OCI-LY7 (cell line): ENCODE data around the gene TNXB. TPM values are rescaled to one million over a fixed set of nuclear protein-coding genes. Genes with fewer than 3 reads are reported as not detected.

Source experiments
- BruUV-seq: library from RNA; stranded (reverse); fragments of 400-500 nt; replicated peaks from 2 replicates; lab custom pipeline; 2021; lab: Mats Ljungman, UMichigan
- CTCF ChIA-PET: fragments of 300-600 bp; sonication (Branson Sonifier 250); formaldehyde crosslinking; loops from one replicate; lab custom pipeline; 2022; ENCODE audit warnings: antibody characterized with exemption; ENCODE audit not compliant: unreplicated experiment; lab: Charles Lee
- POLR2A ChIA-PET: fragments of 300-600 bp; sonication (Branson Sonifier 250); formaldehyde crosslinking; loops from one replicate; lab custom pipeline; 2022; ENCODE audit warnings: antibody characterized with exemption; lab: Charles Lee
- DNase-seq: peaks from one replicate; pipeline ENCODE4 v3.0.0-alpha.2; 2015; ENCODE audit warnings: low spot score
- H2AFZ ChIP-seq: fragments of 200-600 bp; sonication (generic), shearing (Covaris generic); 2 replicates; pipeline ENCODE4 v1.6.1; 2014; ENCODE audit warnings: mild to moderate bottlenecking, antibody characterized with exemption, low read length, moderate library complexity
- H3K27ac ChIP-seq: fragments of 200-600 bp; sonication (generic); 2 replicates; pipeline ENCODE4 v1.5.1; 2014; ENCODE audit warnings: mixed run types, low read depth, mild to moderate bottlenecking, moderate library complexity, low read length, inconsistent platforms; ENCODE audit not compliant: poor library complexity, severe bottlenecking
- H3K36me3 ChIP-seq: fragments of 200-600 bp; sonication (generic); 2 replicates; pipeline ENCODE4 v1.6.1; 2014; ENCODE audit warnings: mild to moderate bottlenecking, antibody characterized with exemption, low read length, moderate library complexity, mixed read lengths; ENCODE audit not compliant: insufficient read depth
- H3K4me1 ChIP-seq: fragments of 200-600 bp; sonication (generic); 2 replicates; pipeline ENCODE4 v1.5.1; 2014; ENCODE audit warnings: mild to moderate bottlenecking, low read length; ENCODE audit not compliant: insufficient read depth, poor library complexity, severe bottlenecking
- H3K4me2 ChIP-seq: fragments of 200-600 bp; sonication (generic); 2 replicates; pipeline ENCODE4 v1.6.1; 2014; ENCODE audit warnings: mild to moderate bottlenecking, low read length
- H3K4me3 ChIP-seq: fragments of 200-600 bp; sonication (generic); 2 replicates; pipeline ENCODE4 v1.5.1; 2014; ENCODE audit warnings: mild to moderate bottlenecking, low read depth, low read length; ENCODE audit not compliant: poor library complexity, severe bottlenecking
- H3K79me2 ChIP-seq: fragments of 200-600 bp; sonication (generic); 2 replicates; pipeline ENCODE4 v1.6.1; 2016; ENCODE audit warnings: low read depth, mild to moderate bottlenecking, low read length, moderate library complexity, mixed read lengths; ENCODE audit not compliant: insufficient read depth
- H3K9me2 ChIP-seq: fragments of 200-600 bp; sonication (generic); 2 replicates; pipeline ENCODE4 v1.6.1; 2016; ENCODE audit warnings: mild to moderate bottlenecking, low read length, mixed read lengths; ENCODE audit not compliant: insufficient read depth
- H3K9me3 ChIP-seq: fragments of 200-600 bp; sonication (generic); 2 replicates; pipeline ENCODE4 v1.6.1; 2014; ENCODE audit warnings: mild to moderate bottlenecking, mixed run types, low read length, mixed read lengths
- H4K20me1 ChIP-seq: fragments of 200-600 bp; sonication (generic); 2 replicates; pipeline ENCODE4 v1.6.1; 2014; ENCODE audit warnings: mild to moderate bottlenecking, antibody characterized with exemption, low read length, moderate library complexity, mixed read lengths; ENCODE audit not compliant: insufficient read depth
- CTCF ChIP-seq: fragments of 200-600 bp; sonication (generic); conservative IDR thresholded peaks from 2 replicates; pipeline ENCODE4 v1.5.1; 2014; ENCODE audit warnings: mild to moderate bottlenecking, antibody characterized with exemption, low read length, moderate library complexity, mixed read lengths
- EZH2phosphoT487 ChIP-seq: fragments of 200-600 bp; sonication (generic); IDR thresholded peaks from 2 replicates; pipeline ENCODE4 v1.6.1; 2018; ENCODE audit warnings: low read depth, borderline replicate concordance, mild to moderate bottlenecking, mixed run types, antibody characterized with exemption, low read length, moderate library complexity, mixed read lengths
- intact Hi-C: fragments of 100-400 bp; cut with micrococcal nuclease; formaldehyde crosslinking; loops from one replicate; pipeline ENCODE4 v1.10.0; 2022; ENCODE audit not compliant: unreplicated experiment
- total RNA-seq, 2 experiments: library from RNA; depleted of rRNA in 1 of 2; stranded (reverse); fragments of >200 nt in 1 of 2; shearing (Covaris generic) in 1 of 2; gene quantifications; 2 replicates each; pipeline ENCODE4 v1.2.3, GENCODE V29; 2014 to 2022

TNXB gene
- total RNA-seq, 2 experiments from 2014 or later, result 1.7 to 9.2 TPM

- Histone ChIP-seq H3K4me2 (no peak overlapping the region), H3K4me3 (no peak overlapping the region), H3K4me1 (peaks cover 5% of the 10 kb centered on the region), H3K27ac (no peak overlapping the region), H3K36me3 (peaks cover 67% of the 10 kb centered on the region), H4K20me1 (no peaks in the 10 kb centered on the region), H3K9me2 (no peaks in the 10 kb centered on the region), H3K79me2 (no peaks in the 10 kb centered on the region), H2AFZ (no peak overlapping the region), H3K9me3 (no peaks in the 10 kb centered on the region)
- POLR2A ChIA-PET, result interaction anchor here (0.5 kb wide), 1 partner anchor 43 kb away, joined by 3 read pairs; no protein-coding TSS in a partner anchor
- no TSS peak for BruUV-seq
- intact Hi-C loops, result no loop called here
- DNase-seq, result no peak
- TF ChIP-seq EZH2phosphoT487, result no peak
- no peak for TF ChIP-seq CTCF
- CTCF ChIA-PET, result no interaction called here
These were observed 8.3 kb upstream of the TNXB start for GRCh38 chr6:32117461-32117860.

- peak; percentile 38 for DNase-seq
- TF ChIP-seq EZH2phosphoT487, result no peak
- TF ChIP-seq CTCF, result peak; percentile 76
- intact Hi-C loops, result no loop called here
- ChIA-PET POLR2A (no interaction called here), CTCF (no interaction called here)
- Histone ChIP-seq H4K20me1 (no peaks in the 10 kb centered on the region), H3K9me2 (no peaks in the 10 kb centered on the region), H2AFZ (no peak overlapping the region), H3K4me2 (no peak overlapping the region), H3K9me3 (no peaks in the 10 kb centered on the region), H3K4me3 (no peak overlapping the region), H3K36me3 (peaks cover 61% of the 10 kb centered on the region), H3K27ac (no peak overlapping the region), H3K4me1 (peaks cover 5% of the 10 kb centered on the region), H3K79me2 (no peaks in the 10 kb centered on the region)
- no TSS peak for BruUV-seq
These were observed 7.5 kb upstream of the TNXB start for GRCh38 chr6:32116674-32117073.

- H3K36me3 ChIP-seq, result peaks cover 52% of the 10 kb centered on the region
- H3K79me2 ChIP-seq, result no peaks in the 10 kb centered on the region
- no peak overlapping the region for H3K4me2 ChIP-seq
- no peaks in the 10 kb centered on the region for H4K20me1 ChIP-seq
- intact Hi-C loops, result no loop called here
- ChIA-PET POLR2A (no interaction called here), CTCF (no interaction called here)
- BruUV-seq, result TSS peak; percentile 57
- no peak overlapping the region for H3K4me3 ChIP-seq
- H3K4me1 ChIP-seq, result peaks cover 5% of the 10 kb centered on the region
- no peak overlapping the region for H3K27ac ChIP-seq
- H3K9me2 ChIP-seq, result no peaks in the 10 kb centered on the region
- DNase-seq, result no peak
- TF ChIP-seq CTCF (no peak), EZH2phosphoT487 (no peak)
- H2AFZ ChIP-seq, result no peak overlapping the region
- no peaks in the 10 kb centered on the region for H3K9me3 ChIP-seq
These were observed 6.5 kb upstream of the TNXB start for GRCh38 chr6:32115623-32116022.
